H9 (cell line): Measurements from ENCODE around the gene P2RY12. TPM values are rescaled to one million over a fixed set of nuclear protein-coding genes. Genes with fewer than 3 reads are reported as not detected.

Source experiments
- DNase-seq: peaks from one replicate; pipeline ENCODE4 v3.0.0-alpha.2; 2017
- H2AFZ ChIP-seq: one replicate; pipeline ENCODE4 v1.6.1; 2013; ENCODE audit warnings: mild to moderate bottlenecking, low read length, control low read depth, moderate library complexity
- H2AK5ac ChIP-seq: 2 replicates; pipeline ENCODE4 v1.6.1; 2013; ENCODE audit warnings: low read length, control low read depth, mixed read lengths; ENCODE audit not compliant: insufficient read length
- H2BK120ac ChIP-seq: one replicate; pipeline ENCODE4 v1.6.1; 2013; ENCODE audit warnings: low read depth, mild to moderate bottlenecking, low read length, control low read depth, inconsistent platforms; ENCODE audit not compliant: poor library complexity, severe bottlenecking
- H2BK12ac ChIP-seq: 2 replicates; pipeline ENCODE4 v1.6.1; 2013; ENCODE audit warnings: low read length, control low read depth, mixed read lengths, low read depth; ENCODE audit not compliant: insufficient read length
- H2BK15ac ChIP-seq: 2 replicates; pipeline ENCODE4 v1.6.1; 2013; ENCODE audit warnings: low read depth, low read length, control low read depth
- H2BK20ac ChIP-seq: one replicate; pipeline ENCODE4 v1.6.1; 2013; ENCODE audit warnings: low read depth, mild to moderate bottlenecking, low read length, control low read depth, inconsistent platforms; ENCODE audit not compliant: poor library complexity, severe bottlenecking
- H2BK5ac ChIP-seq: 2 replicates; pipeline ENCODE4 v1.6.1; 2013; ENCODE audit warnings: low read length, control low read depth, mixed read lengths; ENCODE audit not compliant: insufficient read length
- H3K14ac ChIP-seq: 2 replicates; pipeline ENCODE4 v1.6.1; 2013; ENCODE audit warnings: low read length, control low read depth; ENCODE audit not compliant: insufficient read depth
- H3K18ac ChIP-seq: 2 replicates; pipeline ENCODE4 v1.6.1; 2013; ENCODE audit warnings: low read depth, mild to moderate bottlenecking, mixed read lengths, low read length, control low read depth; ENCODE audit not compliant: insufficient read length
- H3K23ac ChIP-seq: 2 replicates; pipeline ENCODE4 v1.6.1; 2013; ENCODE audit warnings: low read length, control low read depth, mixed read lengths, low read depth; ENCODE audit not compliant: insufficient read length
- H3K23me2 ChIP-seq: 2 replicates; pipeline ENCODE4 v1.6.1; 2013; ENCODE audit warnings: low read depth, mild to moderate bottlenecking, mixed read lengths, low read length, control low read depth; ENCODE audit not compliant: insufficient read length, poor library complexity, severe bottlenecking
- H3K27ac ChIP-seq: 2 replicates; pipeline ENCODE4 v1.5.1; 2013; ENCODE audit warnings: low read length, control low read depth, mixed read lengths, low read depth; ENCODE audit not compliant: insufficient read length
- H3K27me3 ChIP-seq: 2 replicates; pipeline ENCODE4 v1.6.1; 2013; ENCODE audit warnings: low read length, control low read depth, inconsistent platforms; ENCODE audit not compliant: insufficient read depth
- H3K4ac ChIP-seq: 2 replicates; pipeline ENCODE4 v1.6.1; 2013; ENCODE audit warnings: low read depth, mild to moderate bottlenecking, control low read depth, inconsistent platforms, low read length, moderate library complexity
- H3K4me1 ChIP-seq: 2 replicates; pipeline ENCODE4 v1.6.1; 2013; ENCODE audit warnings: low read length, control low read depth, inconsistent platforms; ENCODE audit not compliant: insufficient read depth
- H3K4me2 ChIP-seq: 2 replicates; pipeline ENCODE4 v1.6.1; 2013; ENCODE audit warnings: low read length, control low read depth, mixed read lengths; ENCODE audit not compliant: insufficient read length, insufficient read depth
- H3K56ac ChIP-seq: 2 replicates; pipeline ENCODE4 v1.6.1; 2013; ENCODE audit warnings: low read depth, mild to moderate bottlenecking, mixed read lengths, low read length, control low read depth; ENCODE audit not compliant: insufficient read length
- H3K79me1 ChIP-seq: 2 replicates; pipeline ENCODE4 v1.6.1; 2013; ENCODE audit warnings: low read depth, mild to moderate bottlenecking, moderate library complexity, low read length, control low read depth, inconsistent platforms; ENCODE audit not compliant: insufficient read depth, poor library complexity, severe bottlenecking
- H3K79me2 ChIP-seq: 2 replicates; pipeline ENCODE4 v1.6.1; 2013; ENCODE audit warnings: low read length, control low read depth, inconsistent platforms; ENCODE audit not compliant: insufficient read depth
- H3K9ac ChIP-seq: 2 replicates; pipeline ENCODE4 v1.6.1; 2013; ENCODE audit warnings: low read length, control low read depth, mixed read lengths; ENCODE audit not compliant: insufficient read length; ENCODE audit errors: extremely low read depth
- H3K9me3 ChIP-seq: one replicate; pipeline ENCODE4 v1.6.1; 2013; ENCODE audit warnings: low read depth, low read length, inconsistent platforms; ENCODE audit not compliant: control insufficient read depth
- H3T11ph ChIP-seq: one replicate; pipeline ENCODE4 v1.6.1; 2013; ENCODE audit warnings: mild to moderate bottlenecking, low read length, control low read depth, inconsistent platforms
- H4K20me1 ChIP-seq: one replicate; pipeline ENCODE4 v1.6.1; 2013; ENCODE audit not compliant: control insufficient read depth, insufficient read length, insufficient read depth
- H4K5ac ChIP-seq: 2 replicates; pipeline ENCODE4 v1.6.1; 2013; ENCODE audit warnings: low read depth, mild to moderate bottlenecking, mixed read lengths, low read length, control low read depth; ENCODE audit not compliant: insufficient read length
- H4K8ac ChIP-seq: replicated peaks from 2 replicates; pipeline ENCODE4 v1.6.1; 2013; ENCODE audit warnings: low read length, control low read depth, mixed read lengths, low read depth; ENCODE audit not compliant: insufficient read length
- H4K91ac ChIP-seq: 2 replicates; pipeline ENCODE4 v1.6.1; 2013; ENCODE audit warnings: low read depth, mild to moderate bottlenecking, moderate library complexity, mixed read lengths, low read length, control low read depth; ENCODE audit not compliant: insufficient read length
- H3K27ac Mint-ChIP-seq, 3 experiments: 2 replicates in 2 of 3; 3 replicates in 1 of 3; pipeline ENCODE4 v1.8.0; 2020 to 2021; ENCODE audit warnings: mixed read lengths in 3 of 3, mild to moderate bottlenecking in 1 of 3, moderate library complexity in 1 of 3
- H3K27me3 Mint-ChIP-seq: 2 replicates; pipeline ENCODE4 v1.8.0; 2021; ENCODE audit warnings: low read depth, mild to moderate bottlenecking, moderate library complexity, mixed read lengths
- H3K36me3 Mint-ChIP-seq, 3 experiments: 2 replicates in 2 of 3; 3 replicates in 1 of 3; pipeline ENCODE4 v1.8.0; 2020 to 2021; ENCODE audit warnings: low read depth in 3 of 3, mixed read lengths in 3 of 3; ENCODE audit not compliant: insufficient read depth in 1 of 3
- H3K4me1 Mint-ChIP-seq, 2 experiments: 2 replicates each; pipeline ENCODE4 v1.8.0; 2020; ENCODE audit warnings: mixed read lengths in 2 of 2
- H3K4me3 Mint-ChIP-seq, 2 experiments: 2 replicates in 1 of 2; 3 replicates in 1 of 2; pipeline ENCODE4 v1.8.0; 2020 to 2021; ENCODE audit warnings: mild to moderate bottlenecking in 2 of 2, mixed read lengths in 2 of 2, moderate library complexity in 1 of 2
- H3K9me3 Mint-ChIP-seq, 2 experiments: 2 replicates in 1 of 2; 3 replicates in 1 of 2; pipeline ENCODE4 v1.8.0; 2020; ENCODE audit warnings: mild to moderate bottlenecking in 2 of 2, mixed read lengths in 2 of 2, moderate library complexity in 1 of 2
- CTCF ChIP-seq: fragments of 200-600 bp; sonication (generic); conservative IDR thresholded peaks from 3 replicates; pipeline ENCODE4 v1.8.0; 2021; ENCODE audit warnings: antibody characterized with exemption, mild to moderate bottlenecking
- WGBS: extraction: QIAGEN DNeasy Blood & Tissue Kit; methylation state at CpG from one replicate; pipeline ENCODE4 v1.1.7; 2013; ENCODE audit warnings: missing lambda C conversion rate, low lambda C conversion rate, mixed read lengths; ENCODE audit not compliant: insufficient read length; ENCODE audit errors: extremely low coverage; 5-methylcytosine and 5-hydroxymethylcytosine counted together
- total RNA-seq: library from RNA; stranded (reverse); gene quantifications from 2 replicates; pipeline ENCODE4 v1.2.1, GENCODE V29; 2021

Gene P2RY12
- total RNA-seq, 1 experiment from 2014 or later, result not detected

- peaks cover 0 to 5% of the 10 kb centered on the region in 2 experiments; a peak in 3 of 5 replicates for H3K9me3 Mint-ChIP-seq
- Histone ChIP-seq H4K20me1 (no peaks in the 10 kb centered on the region), H3K14ac (no peak overlapping the region), H3K27ac (no peak overlapping the region), H3K4ac (no peak overlapping the region), H3K9me3 (no peaks in the 10 kb centered on the region), H2BK20ac (no peak overlapping the region), H2BK12ac (no peak overlapping the region), H4K5ac (no peak overlapping the region), H4K91ac (no peak overlapping the region), H2BK5ac (no peak overlapping the region), H3K23me2 (no peaks in the 10 kb centered on the region), H3K18ac (no peak overlapping the region), H3K27me3 (no peaks in the 10 kb centered on the region; the same call in 1 of the 2 replicates), H2BK120ac (no peak overlapping the region), H3K9ac (no peak overlapping the region), H3K79me2 (no peaks in the 10 kb centered on the region), H3K56ac (no peak overlapping the region), H3K23ac (no peak overlapping the region), H2BK15ac (no peak overlapping the region), H2AK5ac (no peak overlapping the region), H3K79me1 (no peaks in the 10 kb centered on the region), H3K4me2 (no peak overlapping the region), H3K4me1 (0 out of 2 replicates have a peak, but pooled peaks cover 6% of the 10 kb centered on the region), H4K8ac (no peak overlapping the region), H3T11ph (no peak overlapping the region), H2AFZ (no peak overlapping the region)
- H3K4me3 Mint-ChIP-seq, result no peak overlapping the region
- no CpG with 5 or more reads among the region's 3 CpGs for WGBS
- no peak for TF ChIP-seq CTCF
- H3K36me3 Mint-ChIP-seq, result peaks cover 10 to 24% (median 15%) of the 10 kb centered on the region in 3 experiments
- no peaks in the 10 kb centered on the region; the same call in none of the 2 replicates for H3K27me3 Mint-ChIP-seq
- no peak for DNase-seq
- no peak overlapping the region for H3K27ac Mint-ChIP-seq
- peaks cover 24 to 25% of the 10 kb centered on the region in 2 experiments for H3K4me1 Mint-ChIP-seq
These were observed 47.4 kb upstream of the P2RY12 start for GRCh38 chr3:151431940-151432339.
